ENCODE data around the gene SCAPER.
"Not testable (repeated sequence)": the region's sequence is repeated elsewhere in the genome, so short reads cannot be mapped to it uniquely, and the experiment has no call there.

Gene SCAPER

DNA sequence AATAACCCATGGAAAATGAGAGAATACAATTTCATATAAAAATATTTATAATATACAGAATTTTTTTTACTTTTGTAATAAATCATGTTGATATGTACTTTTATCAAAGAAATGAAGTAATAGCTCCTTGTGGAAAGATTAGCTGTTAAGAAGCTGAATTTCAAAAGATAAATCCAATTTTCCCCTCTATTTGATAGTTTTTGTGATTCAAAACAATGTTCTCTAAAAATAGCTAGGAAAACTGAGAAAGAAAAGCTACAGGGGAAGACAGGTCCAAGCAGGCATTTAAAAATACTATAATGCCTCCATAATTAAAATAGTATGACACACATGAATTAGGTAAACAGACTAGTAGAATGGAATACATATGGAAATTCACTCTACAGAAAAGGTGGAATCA lies 44.9 kb downstream of the SCAPER start:
- Histone ChIP-seq H3K9ac (ENCODE audit: low read length) (no peak overlapping the region), H3K27ac (ENCODE audit: low read length) (no peak overlapping the region), H3K36me3 (replicated peaks; ENCODE audit: low read depth, low read length) (peaks cover 2% of the 10 kb centered on the region), H4K20me1 (ENCODE audit: insufficient read depth, low read length) (no peaks in the 10 kb centered on the region), H3K79me2 (ENCODE audit: low read length) (no peaks in the 10 kb centered on the region), H3K4me1 (ENCODE audit: low read length) (peaks cover 3% of the 10 kb centered on the region), H3K9me3 (ENCODE audit: insufficient read depth, low read length) (no peaks in the 10 kb centered on the region), H3K4me3 (ENCODE audit: low read length) (no peak overlapping the region), H2AFZ (ENCODE audit: low read depth, low read length) (no peak overlapping the region), H3K27me3 (ENCODE audit: low read depth, low read length) (no peaks in the 10 kb centered on the region), H3K4me2 (ENCODE audit: low read length) (no peak overlapping the region)
- TF ChIP-seq, protein P1, sequence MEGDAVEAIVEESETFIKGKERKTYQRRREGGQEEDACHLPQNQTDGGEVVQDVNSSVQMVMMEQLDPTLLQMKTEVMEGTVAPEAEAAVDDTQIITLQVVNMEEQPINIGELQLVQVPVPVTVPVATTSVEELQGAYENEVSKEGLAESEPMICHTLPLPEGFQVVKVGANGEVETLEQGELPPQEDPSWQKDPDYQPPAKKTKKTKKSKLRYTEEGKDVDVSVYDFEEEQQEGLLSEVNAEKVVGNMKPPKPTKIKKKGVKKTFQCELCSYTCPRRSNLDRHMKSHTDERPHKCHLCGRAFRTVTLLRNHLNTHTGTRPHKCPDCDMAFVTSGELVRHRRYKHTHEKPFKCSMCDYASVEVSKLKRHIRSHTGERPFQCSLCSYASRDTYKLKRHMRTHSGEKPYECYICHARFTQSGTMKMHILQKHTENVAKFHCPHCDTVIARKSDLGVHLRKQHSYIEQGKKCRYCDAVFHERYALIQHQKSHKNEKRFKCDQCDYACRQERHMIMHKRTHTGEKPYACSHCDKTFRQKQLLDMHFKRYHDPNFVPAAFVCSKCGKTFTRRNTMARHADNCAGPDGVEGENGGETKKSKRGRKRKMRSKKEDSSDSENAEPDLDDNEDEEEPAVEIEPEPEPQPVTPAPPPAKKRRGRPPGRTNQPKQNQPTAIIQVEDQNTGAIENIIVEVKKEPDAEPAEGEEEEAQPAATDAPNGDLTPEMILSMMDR (IDR thresholded peaks at IDR 0.05; ENCODE audit: low read depth, low read length) = no peak
- TF ChIP-seq EZH2phosphoT487 (IDR thresholded peaks at IDR 0.05; ENCODE audit: low read depth) = no peak

DNA sequence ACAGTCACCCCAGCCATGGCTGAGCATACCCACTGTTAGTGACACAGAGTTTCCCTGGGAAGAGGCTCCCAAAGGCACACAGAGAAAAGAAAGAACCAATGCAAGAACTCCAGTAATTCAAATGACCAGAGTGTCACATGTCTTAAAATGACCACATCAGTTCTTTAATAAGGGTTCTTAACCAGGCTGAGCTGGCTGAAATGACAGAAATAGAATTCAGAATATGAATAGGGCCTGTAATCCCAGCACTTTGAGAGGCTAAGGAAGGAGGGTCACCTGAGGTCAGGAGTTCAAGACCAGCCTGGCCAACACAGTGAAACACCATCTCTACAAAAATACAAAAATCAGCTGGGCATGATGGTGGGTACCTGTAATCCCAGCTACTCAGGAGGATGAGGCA lies 54.8 kb downstream of the SCAPER start:
- H3K36me3 ChIP-seq (replicated peaks; ENCODE audit: low read depth, low read length) = peaks cover 20% of the 10 kb centered on the region
- H2AFZ ChIP-seq (ENCODE audit: low read depth, low read length); H3K9me3 ChIP-seq (ENCODE audit: insufficient read depth, low read length); H3K4me2 ChIP-seq (ENCODE audit: low read length); H3K4me3 ChIP-seq (ENCODE audit: low read length); H3K79me2 ChIP-seq (ENCODE audit: low read length); H3K4me1 ChIP-seq (ENCODE audit: low read length); H4K20me1 ChIP-seq (ENCODE audit: insufficient read depth, low read length); H3K27me3 ChIP-seq (ENCODE audit: low read depth, low read length); H3K9ac ChIP-seq (ENCODE audit: low read length); H3K27ac ChIP-seq (ENCODE audit: low read length): not testable (repeated sequence)

DNA sequence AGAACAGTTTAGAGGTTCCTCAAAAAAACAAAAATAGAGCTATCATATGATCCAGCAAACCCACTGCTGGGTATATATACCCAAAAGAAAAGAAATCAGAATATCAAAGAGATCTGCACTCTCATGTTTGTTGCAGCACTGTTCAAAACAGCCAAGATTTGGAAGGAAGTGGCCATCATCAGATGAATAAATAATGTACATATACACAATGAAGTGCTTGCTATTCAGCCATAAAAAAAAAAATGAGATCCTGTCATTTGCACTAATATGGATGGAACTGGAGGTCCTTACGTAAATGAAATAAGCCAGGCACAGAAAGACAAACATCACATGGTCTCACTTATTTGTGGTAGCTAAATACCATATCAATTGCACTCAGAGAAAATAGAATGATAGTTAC lies 58.4 kb downstream of the SCAPER start:
- 0 out of 2 replicates have a peak, but pooled peaks cover 4% of the 10 kb centered on the region for H3K9me3 ChIP-seq (ENCODE audit: insufficient read depth, low read length)
- no peak overlapping the region for H3K4me2 ChIP-seq (ENCODE audit: low read length)
- no peaks in the 10 kb centered on the region for H3K79me2 ChIP-seq (ENCODE audit: low read length)
- TF ChIP-seq, protein P1 (IDR thresholded peaks at IDR 0.05; ENCODE audit: low read depth, low read length) = no peak
- TF ChIP-seq EZH2phosphoT487 (IDR thresholded peaks at IDR 0.05; ENCODE audit: low read depth) = no peak
- H3K27ac ChIP-seq (ENCODE audit: low read length) = no peak overlapping the region
- H3K9ac ChIP-seq (ENCODE audit: low read length) = no peak overlapping the region
- no peaks in the 10 kb centered on the region for H3K27me3 ChIP-seq (ENCODE audit: low read depth, low read length)
- peaks cover 10% of the 10 kb centered on the region for H3K4me1 ChIP-seq (ENCODE audit: low read length)
- no peak overlapping the region for H2AFZ ChIP-seq (ENCODE audit: low read depth, low read length)
- peaks cover 8% of the 10 kb centered on the region for H3K36me3 ChIP-seq (replicated peaks; ENCODE audit: low read depth, low read length)
- no peaks in the 10 kb centered on the region for H4K20me1 ChIP-seq (ENCODE audit: insufficient read depth, low read length)
- H3K4me3 ChIP-seq (ENCODE audit: low read length) = no peak overlapping the region

DNA sequence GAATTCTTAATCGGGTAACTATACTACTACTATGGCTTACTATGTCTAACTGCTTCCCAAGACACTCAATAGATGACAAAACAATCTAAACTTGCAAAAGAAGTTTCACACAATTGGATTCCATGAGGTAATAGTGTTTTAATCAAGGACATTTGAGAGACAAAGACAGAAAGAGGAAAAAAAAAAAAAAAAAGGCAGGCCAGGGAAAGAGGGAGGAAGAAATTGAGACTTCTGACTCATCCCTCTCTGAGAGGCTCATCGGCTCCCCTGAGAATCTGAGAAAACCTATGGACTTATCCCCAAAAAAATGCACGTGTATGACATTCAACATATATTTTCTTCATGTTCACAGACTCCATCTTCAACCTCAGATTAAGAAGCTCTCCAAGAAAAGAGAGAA lies 61.0 kb downstream of the SCAPER start:
- H3K4me1 ChIP-seq (ENCODE audit: low read length) = peaks cover 17% of the 10 kb centered on the region
- H3K79me2 ChIP-seq (ENCODE audit: low read length) = no peaks in the 10 kb centered on the region
- no peaks in the 10 kb centered on the region for H3K36me3 ChIP-seq (replicated peaks; ENCODE audit: low read depth, low read length)
- no peak overlapping the region for H3K4me2 ChIP-seq (ENCODE audit: low read length)
- H2AFZ ChIP-seq (ENCODE audit: low read depth, low read length) = no peak overlapping the region
- H3K4me3 ChIP-seq (ENCODE audit: low read length) = no peak overlapping the region
- H3K9me3 ChIP-seq (ENCODE audit: insufficient read depth, low read length) = no peaks in the 10 kb centered on the region
- H3K27ac ChIP-seq (ENCODE audit: low read length) = no peak overlapping the region
- TF ChIP-seq, protein P1 (IDR thresholded peaks at IDR 0.05; ENCODE audit: low read depth, low read length) = no peak
- no peak for TF ChIP-seq EZH2phosphoT487 (IDR thresholded peaks at IDR 0.05; ENCODE audit: low read depth)
- H3K27me3 ChIP-seq (ENCODE audit: low read depth, low read length) = no peaks in the 10 kb centered on the region
- no peak overlapping the region for H3K9ac ChIP-seq (ENCODE audit: low read length)
- H4K20me1 ChIP-seq (ENCODE audit: insufficient read depth, low read length) = no peaks in the 10 kb centered on the region

DNA sequence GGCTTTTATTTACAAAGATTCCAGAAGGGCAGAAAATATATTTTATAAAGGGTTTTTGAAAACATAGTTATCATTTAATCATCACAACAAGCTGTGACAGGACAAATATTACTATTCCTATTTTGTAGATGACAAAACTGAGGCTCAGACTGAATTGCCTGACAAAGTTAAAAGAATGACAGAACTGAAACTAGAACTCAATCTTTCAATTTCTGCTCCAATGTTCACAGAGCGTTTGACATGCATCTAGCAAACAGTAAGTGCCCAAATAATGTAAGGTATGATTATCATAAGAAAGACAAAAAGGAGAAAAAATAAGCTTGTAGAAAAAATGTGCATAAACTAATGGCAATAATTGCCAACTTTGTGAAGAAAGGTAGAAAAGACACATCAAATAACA lies 61.9 kb downstream of the SCAPER start:
- Histone ChIP-seq H3K4me1 (ENCODE audit: low read length) (peaks cover 17% of the 10 kb centered on the region), H3K27ac (ENCODE audit: low read length) (no peak overlapping the region), H3K4me2 (ENCODE audit: low read length) (0 out of 2 replicates have a peak overlapping the region, but pooled peaks have one; percentile 23), H3K27me3 (ENCODE audit: low read depth, low read length) (no peaks in the 10 kb centered on the region), H2AFZ (ENCODE audit: low read depth, low read length) (no peak overlapping the region), H3K9me3 (ENCODE audit: insufficient read depth, low read length) (no peaks in the 10 kb centered on the region), H3K4me3 (ENCODE audit: low read length) (no peak overlapping the region), H3K9ac (ENCODE audit: low read length) (no peak overlapping the region), H4K20me1 (ENCODE audit: insufficient read depth, low read length) (no peaks in the 10 kb centered on the region), H3K36me3 (replicated peaks; ENCODE audit: low read depth, low read length) (peaks cover 2% of the 10 kb centered on the region), H3K79me2 (ENCODE audit: low read length) (no peaks in the 10 kb centered on the region)
- no peak for TF ChIP-seq EZH2phosphoT487 (IDR thresholded peaks at IDR 0.05; ENCODE audit: low read depth)
- TF ChIP-seq, protein P1 (IDR thresholded peaks at IDR 0.05; ENCODE audit: low read depth, low read length) = no peak

Data from OCI-LY3 (cell line).